ENCODE measurements around the gene LRRC51. TPM values are rescaled to one million over a fixed set of nuclear protein-coding genes. Genes with fewer than 3 reads are reported as not detected.

LRRC51 gene
- total RNA-seq, 3 donors from 2014 or later (not counting 1 experiment from before 2014, with no cell fraction given) = 2.0 to 3.1 (median 2.5) TPM

DNA sequence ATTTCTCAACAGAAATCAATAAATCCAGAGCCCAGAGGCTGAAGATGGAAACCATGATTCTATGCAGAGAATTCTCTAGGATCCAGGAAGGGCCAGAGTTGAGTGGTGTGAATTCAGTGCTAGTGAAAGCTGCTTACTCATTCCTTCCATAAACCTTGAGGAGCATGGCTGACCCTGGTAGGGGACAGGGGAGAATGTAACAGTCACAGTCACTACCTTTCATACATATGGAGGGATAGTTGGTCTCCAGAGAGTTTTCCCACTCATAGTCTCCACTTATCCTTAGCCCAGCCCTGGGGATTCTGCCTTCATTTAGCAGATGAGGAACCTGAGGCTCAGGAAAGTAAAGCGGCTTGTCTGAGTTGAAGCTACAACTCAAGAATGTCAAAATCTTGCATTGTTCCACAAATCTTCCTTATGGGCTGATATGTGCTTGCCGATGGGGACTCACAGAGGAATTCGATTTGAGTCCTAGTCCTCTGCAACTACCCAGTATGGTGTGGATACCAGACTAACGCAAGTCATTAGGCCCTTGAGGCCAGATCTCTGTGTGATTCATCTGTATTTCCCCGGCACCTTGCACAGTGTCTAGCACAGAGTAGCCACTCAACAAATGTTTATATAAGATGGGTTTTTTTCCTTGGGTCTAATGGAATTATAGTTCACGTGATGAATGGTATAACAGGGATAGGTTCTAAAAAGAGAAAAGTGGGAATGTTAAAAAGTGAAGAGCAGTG lies 35.5 kb downstream of the LRRC51 start:
- H3K4me3 Mint-ChIP-seq = no peak overlapping the region
- H3K27ac ChIP-seq (ENCODE audit: low read length) = no peak overlapping the region
- peaks cover 16% of the 10 kb centered on the region for H3K4me1 ChIP-seq (ENCODE audit: control insufficient read depth, insufficient read depth, low read length)
- no peak for ATAC-seq
- H3K9me3 Mint-ChIP-seq = no peaks in the 10 kb centered on the region
- no peaks in the 10 kb centered on the region for H3K9me3 ChIP-seq (ENCODE audit: control insufficient read depth, insufficient read depth, low read length)
- H3K27me3 ChIP-seq (ENCODE audit: control insufficient read depth, insufficient read depth, low read length) = no peaks in the 10 kb centered on the region
- H3K4me3 ChIP-seq (ENCODE audit: low read length) = no peak overlapping the region
- intact Hi-C loops (cut with micrococcal nuclease) = no loop called here
- no peak for DNase-seq
- no peaks in the 10 kb centered on the region for H3K36me3 ChIP-seq (ENCODE audit: control insufficient read depth, insufficient read depth, low read length)
- peaks cover 7 to 25% of the 10 kb centered on the region in 2 donors for H3K27me3 Mint-ChIP-seq (ENCODE audit: low read depth in 2 of 2)
- TF ChIP-seq, protein P1, sequence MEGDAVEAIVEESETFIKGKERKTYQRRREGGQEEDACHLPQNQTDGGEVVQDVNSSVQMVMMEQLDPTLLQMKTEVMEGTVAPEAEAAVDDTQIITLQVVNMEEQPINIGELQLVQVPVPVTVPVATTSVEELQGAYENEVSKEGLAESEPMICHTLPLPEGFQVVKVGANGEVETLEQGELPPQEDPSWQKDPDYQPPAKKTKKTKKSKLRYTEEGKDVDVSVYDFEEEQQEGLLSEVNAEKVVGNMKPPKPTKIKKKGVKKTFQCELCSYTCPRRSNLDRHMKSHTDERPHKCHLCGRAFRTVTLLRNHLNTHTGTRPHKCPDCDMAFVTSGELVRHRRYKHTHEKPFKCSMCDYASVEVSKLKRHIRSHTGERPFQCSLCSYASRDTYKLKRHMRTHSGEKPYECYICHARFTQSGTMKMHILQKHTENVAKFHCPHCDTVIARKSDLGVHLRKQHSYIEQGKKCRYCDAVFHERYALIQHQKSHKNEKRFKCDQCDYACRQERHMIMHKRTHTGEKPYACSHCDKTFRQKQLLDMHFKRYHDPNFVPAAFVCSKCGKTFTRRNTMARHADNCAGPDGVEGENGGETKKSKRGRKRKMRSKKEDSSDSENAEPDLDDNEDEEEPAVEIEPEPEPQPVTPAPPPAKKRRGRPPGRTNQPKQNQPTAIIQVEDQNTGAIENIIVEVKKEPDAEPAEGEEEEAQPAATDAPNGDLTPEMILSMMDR (IDR thresholded peaks at IDR 0.05) = no peak
- H3K36me3 Mint-ChIP-seq = no peaks in the 10 kb centered on the region
- H3K27ac Mint-ChIP-seq = no peak overlapping the region
- WGBS (ENCODE audit: insufficient coverage) = 91% methylated on average over 6 of the region's 6 CpGs
- H3K4me1 Mint-ChIP-seq = peaks cover 16 to 22% of the 10 kb centered on the region in 2 donors

DNA sequence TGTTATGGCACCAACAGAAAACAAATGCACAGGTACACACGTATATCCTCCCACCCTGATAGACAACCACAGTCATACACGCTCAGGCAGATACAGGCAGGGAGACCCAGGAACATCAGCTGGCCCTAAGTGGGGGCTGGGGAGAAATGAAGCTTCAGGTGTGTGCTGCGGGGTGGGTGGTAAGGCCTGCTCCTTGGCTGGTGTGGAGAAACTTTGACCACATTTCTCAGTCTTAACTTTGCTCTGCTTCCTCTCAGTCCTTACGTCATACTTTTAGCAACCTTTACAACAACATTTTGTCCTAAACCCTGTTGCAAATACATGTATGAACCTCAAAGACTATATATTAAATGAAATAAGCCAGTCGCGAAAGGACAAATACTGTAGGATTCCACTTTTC lies 38.5 kb downstream of the LRRC51 start:
- TF ChIP-seq, protein P1 (IDR thresholded peaks at IDR 0.05) = no peak
- H3K4me3 ChIP-seq (ENCODE audit: low read length) = no peak overlapping the region
- H3K4me3 Mint-ChIP-seq = no peak overlapping the region
- H3K36me3 Mint-ChIP-seq = no peaks in the 10 kb centered on the region
- H3K27me3 Mint-ChIP-seq (ENCODE audit: low read depth in 2 of 2) = peaks cover 10 to 20% of the 10 kb centered on the region in 2 donors
- no peaks in the 10 kb centered on the region for H3K4me1 Mint-ChIP-seq
- ATAC-seq (no peak), DNase-seq (no peak)
- H3K36me3 ChIP-seq (ENCODE audit: control insufficient read depth, insufficient read depth, low read length) = no peaks in the 10 kb centered on the region
- WGBS (ENCODE audit: insufficient coverage) = 71% methylated on average over 4 of the region's 6 CpGs
- no peak overlapping the region for H3K27ac Mint-ChIP-seq
- H3K27me3 ChIP-seq (ENCODE audit: control insufficient read depth, insufficient read depth, low read length) = no peaks in the 10 kb centered on the region
- H3K4me1 ChIP-seq (ENCODE audit: control insufficient read depth, insufficient read depth, low read length) = no peaks in the 10 kb centered on the region
- no peaks in the 10 kb centered on the region for H3K9me3 ChIP-seq (ENCODE audit: control insufficient read depth, insufficient read depth, low read length)
- intact Hi-C loops (cut with micrococcal nuclease) = no loop called here
- no peaks in the 10 kb centered on the region for H3K9me3 Mint-ChIP-seq
- H3K27ac ChIP-seq (ENCODE audit: low read length) = no peak overlapping the region

DNA sequence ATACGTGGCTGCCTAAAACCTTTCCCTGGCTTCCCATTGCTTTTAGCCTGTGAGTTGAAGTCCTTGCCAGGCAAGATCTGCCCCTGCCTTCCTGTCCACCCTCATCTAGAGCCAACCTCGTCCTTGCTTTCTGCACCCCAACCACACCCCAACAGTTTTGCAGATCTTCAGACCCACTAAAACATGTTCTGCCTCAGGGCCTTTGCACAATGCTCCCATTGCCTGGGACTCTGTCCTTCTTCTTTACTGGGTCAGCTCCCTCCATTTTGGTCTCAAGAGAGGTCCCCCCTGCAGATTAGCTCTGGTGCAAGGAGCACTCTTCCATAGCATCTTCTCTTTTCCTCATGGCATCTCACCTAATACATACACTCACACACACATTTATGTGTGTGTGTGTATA lies 40.3 kb downstream of the LRRC51 start:
- Mint-ChIP-seq H3K4me1 (no peaks in the 10 kb centered on the region), H3K27me3 (ENCODE audit: low read depth in 2 of 2) (peaks cover 9 to 10% of the 10 kb centered on the region in 2 donors), H3K9me3 (no peaks in the 10 kb centered on the region), H3K27ac (no peak overlapping the region), H3K36me3 (no peaks in the 10 kb centered on the region), H3K4me3 (no peak overlapping the region)
- Histone ChIP-seq H3K4me3 (ENCODE audit: low read length) (no peak overlapping the region), H3K4me1 (ENCODE audit: control insufficient read depth, insufficient read depth, low read length) (no peaks in the 10 kb centered on the region), H3K9me3 (ENCODE audit: control insufficient read depth, insufficient read depth, low read length) (no peaks in the 10 kb centered on the region), H3K27me3 (ENCODE audit: control insufficient read depth, insufficient read depth, low read length) (no peaks in the 10 kb centered on the region), H3K27ac (ENCODE audit: low read length) (no peak overlapping the region), H3K36me3 (ENCODE audit: control insufficient read depth, insufficient read depth, low read length) (no peaks in the 10 kb centered on the region)
- intact Hi-C loops (cut with micrococcal nuclease) = no loop called here
- ATAC-seq (no peak), DNase-seq (no peak)
- WGBS (ENCODE audit: insufficient coverage) = 90% methylated on average over 2 of the region's 2 CpGs
- TF ChIP-seq, protein P1 (IDR thresholded peaks at IDR 0.05) = no peak

DNA sequence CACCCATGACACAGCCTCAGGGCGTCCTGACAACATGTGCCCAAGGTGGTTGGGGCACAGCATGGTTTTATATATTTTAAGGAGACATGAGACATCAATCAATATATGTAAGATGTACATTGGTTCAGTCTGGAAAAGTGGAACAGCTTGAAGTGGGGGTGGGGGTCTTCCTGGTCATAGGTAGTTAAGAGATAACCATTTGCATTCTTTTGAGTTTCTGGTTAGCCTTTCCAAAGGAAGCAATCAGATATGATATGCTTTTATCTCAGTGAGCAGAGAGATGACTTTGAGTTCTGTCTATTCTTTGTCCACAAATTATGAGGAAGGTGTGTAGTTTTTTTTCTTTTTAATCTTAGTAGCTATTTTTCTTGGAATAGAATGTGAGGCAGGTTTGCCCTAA lies 42.0 kb downstream of the LRRC51 start:
- Histone ChIP-seq H3K4me1 (ENCODE audit: control insufficient read depth, insufficient read depth, low read length) (no peaks in the 10 kb centered on the region), H3K4me3 (ENCODE audit: low read length) (no peak overlapping the region), H3K9me3 (ENCODE audit: control insufficient read depth, insufficient read depth, low read length) (no peaks in the 10 kb centered on the region), H3K27ac (ENCODE audit: low read length) (no peak overlapping the region), H3K27me3 (ENCODE audit: control insufficient read depth, insufficient read depth, low read length) (no peaks in the 10 kb centered on the region), H3K36me3 (ENCODE audit: control insufficient read depth, insufficient read depth, low read length) (no peaks in the 10 kb centered on the region)
- WGBS (ENCODE audit: insufficient coverage) = 83% methylated on average over 1 of the region's 1 CpG
- Mint-ChIP-seq H3K9me3 (no peaks in the 10 kb centered on the region), H3K36me3 (no peaks in the 10 kb centered on the region), H3K27ac (no peak overlapping the region), H3K27me3 (ENCODE audit: low read depth in 2 of 2) (peaks cover 3 to 10% of the 10 kb centered on the region in 2 donors), H3K4me1 (no peaks in the 10 kb centered on the region), H3K4me3 (no peak overlapping the region)
- ATAC-seq = no peak
- DNase-seq = no peak
- intact Hi-C loops (cut with micrococcal nuclease) = no loop called here
- TF ChIP-seq, protein P1 (IDR thresholded peaks at IDR 0.05) = no peak
